COLO668 (cell line): Measurements from ENCODE around the gene MMRN1.

ENCODE experiments used
- DNase-seq: peaks from one replicate; lab custom pipeline; 2025; ENCODE audit not compliant: unreplicated experiment; lab: John Stamatoyannopoulos, UW

The MMRN1 gene

DNA sequence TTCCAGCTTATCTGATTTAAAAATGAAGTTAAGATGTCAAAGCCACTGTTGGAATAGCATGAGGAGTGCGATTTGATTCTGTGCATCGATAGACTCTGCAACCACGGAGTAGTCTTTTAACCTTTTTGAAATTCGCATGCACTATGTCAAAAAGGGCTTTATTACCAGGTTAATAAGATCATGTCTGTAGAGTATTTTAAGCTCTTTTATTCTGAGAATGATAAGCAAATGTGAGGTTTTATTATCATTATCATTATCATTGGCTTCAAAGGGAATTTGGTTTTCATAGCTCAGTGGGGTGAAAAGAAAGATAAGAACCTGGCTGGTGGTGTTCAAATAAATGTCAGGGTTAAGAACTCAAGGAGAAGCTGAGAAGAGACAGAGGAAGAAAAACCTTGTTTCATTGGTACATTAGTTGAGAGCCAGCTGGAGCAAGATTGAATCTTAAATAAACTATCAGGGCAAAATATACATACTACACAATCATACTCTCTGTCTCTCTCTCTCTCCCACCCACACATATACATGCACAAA lies 102.6 kb downstream of the MMRN1 start:
- DNase-seq, result no peak

DNA sequence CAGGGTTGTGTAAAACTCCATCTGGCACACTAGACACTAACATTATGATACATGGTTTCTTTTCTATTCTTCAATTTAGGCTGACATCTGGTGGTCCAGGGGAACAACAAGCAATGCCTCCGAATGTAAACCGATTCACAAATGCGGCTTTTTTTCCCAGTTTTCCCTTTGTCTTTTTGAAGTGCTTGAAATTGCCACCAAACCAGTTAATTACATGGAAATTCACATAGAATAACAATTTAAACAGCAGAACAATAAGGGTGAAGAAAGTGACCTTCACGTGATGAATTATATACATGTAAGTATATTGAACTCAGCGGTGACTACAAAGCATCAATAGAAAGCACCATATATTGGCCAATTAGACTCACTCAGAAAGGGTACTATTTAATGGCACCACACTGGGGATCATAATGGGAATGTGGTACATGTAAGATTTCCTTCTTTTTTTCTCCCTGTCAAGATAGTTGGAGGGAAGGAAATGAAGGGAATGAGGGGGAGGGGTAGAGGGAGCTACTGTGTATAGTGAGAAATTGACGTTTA lies 103.9 kb downstream of the MMRN1 start:
- no peak for DNase-seq

DNA sequence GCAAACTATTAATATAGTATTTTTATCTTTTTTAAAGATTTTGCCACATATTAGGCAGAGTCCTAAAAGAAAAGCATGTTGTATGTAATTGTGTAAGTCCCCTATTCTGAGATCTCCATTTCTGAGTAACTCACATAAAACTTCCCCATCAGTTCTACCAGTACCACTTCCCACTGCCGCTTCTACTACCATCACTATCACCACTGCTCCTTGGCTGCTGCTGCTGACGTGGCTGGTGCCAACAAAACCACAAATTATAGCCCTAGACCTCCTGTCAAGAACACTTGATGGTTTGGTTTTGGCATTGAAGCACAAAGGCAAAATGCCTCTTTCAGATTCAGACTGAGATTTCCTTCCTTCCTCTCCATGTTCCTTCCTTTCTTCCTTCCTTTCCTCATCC lies 106.4 kb downstream of the MMRN1 start:
- DNase-seq, result no peak

DNA sequence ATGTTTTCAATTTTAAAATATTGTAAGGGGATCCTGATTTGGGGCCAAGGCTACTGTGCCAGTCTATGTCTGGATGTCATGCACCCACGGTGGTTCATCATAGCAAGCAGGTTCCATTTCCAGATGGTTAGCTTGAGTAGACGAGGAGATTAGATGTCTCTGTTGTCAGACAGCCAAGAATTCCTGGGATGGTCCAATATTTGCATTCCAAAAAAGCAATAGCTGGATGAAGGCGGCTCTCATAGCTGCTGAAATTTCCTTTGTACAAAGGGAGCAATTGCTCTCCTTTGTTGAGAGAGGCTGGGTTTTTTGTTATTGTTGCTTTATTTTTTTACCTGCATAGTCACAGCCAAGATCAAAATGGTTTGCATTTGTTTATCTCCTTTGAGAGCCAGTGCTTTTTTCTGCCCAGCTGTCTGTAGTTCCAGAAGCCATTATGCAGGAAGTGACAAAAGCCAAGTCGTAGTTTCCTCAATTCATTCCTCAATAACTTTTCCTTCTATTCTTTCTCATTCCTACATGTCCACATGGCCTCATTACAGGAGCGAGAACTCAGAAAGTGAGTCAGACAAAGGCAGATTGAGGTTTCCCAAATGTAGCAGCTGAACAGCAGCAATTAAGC lies 107.9 kb downstream of the MMRN1 start:
- no peak for DNase-seq
